ENCODE results near the gene EIF4ENIF1. TPM values are rescaled to one million over a fixed set of nuclear protein-coding genes. Genes with fewer than 3 reads are reported as not detected.
A peak's percentile ranks its signal among the peaks of the same experiment; 100 is the strongest.
"Not testable (repeated sequence)": the region's sequence is repeated elsewhere in the genome, so short reads cannot be mapped to it uniquely, and the experiment has no call there.

EIF4ENIF1 gene
- total RNA-seq, 2 donors from 2014 or later = 10.6 to 20.6 TPM

- TF ChIP-seq, protein P1, sequence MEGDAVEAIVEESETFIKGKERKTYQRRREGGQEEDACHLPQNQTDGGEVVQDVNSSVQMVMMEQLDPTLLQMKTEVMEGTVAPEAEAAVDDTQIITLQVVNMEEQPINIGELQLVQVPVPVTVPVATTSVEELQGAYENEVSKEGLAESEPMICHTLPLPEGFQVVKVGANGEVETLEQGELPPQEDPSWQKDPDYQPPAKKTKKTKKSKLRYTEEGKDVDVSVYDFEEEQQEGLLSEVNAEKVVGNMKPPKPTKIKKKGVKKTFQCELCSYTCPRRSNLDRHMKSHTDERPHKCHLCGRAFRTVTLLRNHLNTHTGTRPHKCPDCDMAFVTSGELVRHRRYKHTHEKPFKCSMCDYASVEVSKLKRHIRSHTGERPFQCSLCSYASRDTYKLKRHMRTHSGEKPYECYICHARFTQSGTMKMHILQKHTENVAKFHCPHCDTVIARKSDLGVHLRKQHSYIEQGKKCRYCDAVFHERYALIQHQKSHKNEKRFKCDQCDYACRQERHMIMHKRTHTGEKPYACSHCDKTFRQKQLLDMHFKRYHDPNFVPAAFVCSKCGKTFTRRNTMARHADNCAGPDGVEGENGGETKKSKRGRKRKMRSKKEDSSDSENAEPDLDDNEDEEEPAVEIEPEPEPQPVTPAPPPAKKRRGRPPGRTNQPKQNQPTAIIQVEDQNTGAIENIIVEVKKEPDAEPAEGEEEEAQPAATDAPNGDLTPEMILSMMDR (IDR thresholded peaks at IDR 0.05) = peak; percentile 31
- Histone ChIP-seq H3K4me3 (peak within 1 kb of the TSS; percentile 81), H3K9me3 (no peaks in the 10 kb centered on the region), H3K36me3 (no peaks in the 10 kb centered on the region), H3K27me3 (replicated peaks; ENCODE audit: insufficient read depth) (no peaks in the 10 kb centered on the region), H3K4me1 (ENCODE audit: control insufficient read depth in 1 of 2, low read depth in 2 of 2) (peaks cover 5 to 19% of the 10 kb centered on the region in 2 donors), H3K27ac (peak within 1 kb of the TSS; percentile 65 to 70)
- DNase-seq (ENCODE audit: low spot score) = peak; percentile 55
- peak; percentile 81 for ATAC-seq (ENCODE audit: insufficient number of reproducible peaks, low FRiP score, low read depth)
These were observed 6.5 kb upstream of the EIF4ENIF1 start, which contains the start of gene SFI1 for GRCh38 chr22:31496007-31496734. Gene SFI1 (plus strand): TSS chr22:31496536. CDS start chr22:31508285, 11,749 bp downstream.

- H3K27ac ChIP-seq = peak overlapping the region; percentile 65 to 70
- DNase-seq (ENCODE audit: low spot score) = no peak
- peaks cover 10 to 24% of the 10 kb centered on the region in 2 donors for H3K4me1 ChIP-seq (ENCODE audit: control insufficient read depth in 1 of 2, low read depth in 2 of 2)
- ATAC-seq (ENCODE audit: insufficient number of reproducible peaks, low FRiP score, low read depth) = no peak
- no peaks in the 10 kb centered on the region for H3K36me3 ChIP-seq
- peak overlapping the region; percentile 81 for H3K4me3 ChIP-seq
- TF ChIP-seq, protein P1 (IDR thresholded peaks at IDR 0.05) = no peak
- no peaks in the 10 kb centered on the region for H3K27me3 ChIP-seq (replicated peaks; ENCODE audit: insufficient read depth)
- no peaks in the 10 kb centered on the region for H3K9me3 ChIP-seq
These were observed 5.7 kb upstream of the EIF4ENIF1 start for GRCh38 chr22:31495343-31495742.

DNA sequence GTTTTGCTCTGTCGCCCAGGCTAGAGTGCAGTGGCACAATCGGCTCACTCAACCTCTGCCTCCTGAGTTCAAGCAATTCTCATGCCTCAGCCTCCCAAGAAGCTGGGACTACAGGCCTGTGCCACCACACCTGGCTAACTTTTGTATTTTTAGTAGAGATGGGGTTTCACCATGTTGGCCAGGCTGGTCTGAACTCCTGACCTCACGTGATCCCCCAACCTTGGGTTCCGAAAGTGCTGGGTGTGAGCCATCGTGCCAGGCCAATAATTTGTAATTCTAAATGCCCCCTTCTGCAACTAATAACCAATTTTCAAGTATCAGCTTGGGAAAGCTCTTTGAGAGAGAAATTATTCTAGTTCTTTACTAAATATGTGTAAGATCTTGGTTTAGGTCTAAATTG lies 3.7 kb upstream of the EIF4ENIF1 start:
- not testable (repeated sequence) for H3K4me3 ChIP-seq; H3K9me3 ChIP-seq; H3K36me3 ChIP-seq; DNase-seq (ENCODE audit: low spot score); H3K27ac ChIP-seq; ATAC-seq (ENCODE audit: insufficient number of reproducible peaks, low FRiP score, low read depth); H3K27me3 ChIP-seq (replicated peaks; ENCODE audit: insufficient read depth)
- H3K4me1 ChIP-seq (ENCODE audit: control insufficient read depth in 1 of 2, low read depth in 2 of 2) = peaks cover 14 to 29% of the 10 kb centered on the region in 2 donors

- ATAC-seq (ENCODE audit: insufficient number of reproducible peaks, low FRiP score, low read depth) (no peak), DNase-seq (ENCODE audit: low spot score) (no peak)
- no peak overlapping the region for H3K4me3 ChIP-seq
- no peak overlapping the region for H3K27ac ChIP-seq
- no peaks in the 10 kb centered on the region for H3K36me3 ChIP-seq
- TF ChIP-seq, protein P1 (IDR thresholded peaks at IDR 0.05) = no peak
- peaks cover 21 to 38% of the 10 kb centered on the region in 2 donors for H3K4me1 ChIP-seq (ENCODE audit: control insufficient read depth in 1 of 2, low read depth in 2 of 2)
- no peaks in the 10 kb centered on the region for H3K9me3 ChIP-seq
- H3K27me3 ChIP-seq (replicated peaks; ENCODE audit: insufficient read depth) = no peaks in the 10 kb centered on the region
These were observed 2.5 kb upstream of the EIF4ENIF1 start for GRCh38 chr22:31492151-31492550.

- H3K27me3 ChIP-seq (replicated peaks; ENCODE audit: insufficient read depth) = no peaks in the 10 kb centered on the region
- TF ChIP-seq, protein P1 (IDR thresholded peaks at IDR 0.05) = no peak
- DNase-seq (ENCODE audit: low spot score) (no peak), ATAC-seq (ENCODE audit: insufficient number of reproducible peaks, low FRiP score, low read depth) (no peak)
- H3K27ac ChIP-seq = peak overlapping the region; percentile 96 to 97
- peak overlapping the region; percentile 83 for H3K4me3 ChIP-seq
- peaks cover 21 to 34% of the 10 kb centered on the region in 2 donors for H3K4me1 ChIP-seq (ENCODE audit: control insufficient read depth in 1 of 2, low read depth in 2 of 2)
- no peaks in the 10 kb centered on the region for H3K9me3 ChIP-seq
- H3K36me3 ChIP-seq = no peaks in the 10 kb centered on the region
These were observed 1.7 kb upstream of the EIF4ENIF1 start for GRCh38 chr22:31491218-31491962.
